SW 1271 (cell line): Measurements from ENCODE around the gene RRP15.

Experiments
- DNase-seq, 2 experiments: peaks; one replicate each; lab custom pipeline; 2025; lab: John Stamatoyannopoulos, UW

The RRP15 gene

GRCh38 chr1:218361298-218362065 lies 76.4 kb downstream of the RRP15 start:
- DNase-seq, result peak in 1 of 2 experiments; percentile 39

- DNase-seq, result no peak
These were observed 77.5 kb downstream of the RRP15 start for GRCh38 chr1:218362418-218363076.

- DNase-seq, result no peak
These were observed 78.0 kb downstream of the RRP15 start for GRCh38 chr1:218363141-218363540.

- DNase-seq, result no peak
These were observed 79.1 kb downstream of the RRP15 start for GRCh38 chr1:218364028-218364710.

- no peak for DNase-seq
These were observed 80.3 kb downstream of the RRP15 start for GRCh38 chr1:218365226-218365999.

GRCh38 chr1:218366322-218367052 lies 81.4 kb downstream of the RRP15 start:
- no peak for DNase-seq

GRCh38 chr1:218367118-218367517 lies 82.0 kb downstream of the RRP15 start:
- DNase-seq, result no peak

- no peak for DNase-seq
These were observed 83.6 kb downstream of the RRP15 start for GRCh38 chr1:218368686-218369085.

GRCh38 chr1:218369688-218370511 lies 84.8 kb downstream of the RRP15 start:
- DNase-seq, result no peak

GRCh38 chr1:218371927-218372672 lies 87.0 kb downstream of the RRP15 start:
- no peak for DNase-seq

- DNase-seq, result peak in 1 of 2 experiments; percentile 25
These were observed 89.6 kb downstream of the RRP15 start for GRCh38 chr1:218374401-218375353.

GRCh38 chr1:218376722-218377121 lies 91.6 kb downstream of the RRP15 start:
- DNase-seq, result no peak

GRCh38 chr1:218377143-218377660 lies 92.1 kb downstream of the RRP15 start:
- DNase-seq, result peak; percentile 27 to 89

GRCh38 chr1:218380125-218380977 lies 95.3 kb downstream of the RRP15 start:
- peak in 1 of 2 experiments; percentile 50 for DNase-seq

GRCh38 chr1:218382261-218382660 lies 97.2 kb downstream of the RRP15 start:
- no peak for DNase-seq

- no peak for DNase-seq
These were observed 98.0 kb downstream of the RRP15 start for GRCh38 chr1:218383051-218383450.

GRCh38 chr1:218383681-218384080 lies 98.6 kb downstream of the RRP15 start:
- no peak for DNase-seq
